Liver (tissue), 9 donors: ENCODE data around the gene IRAK3. TPM values are rescaled to one million over a fixed set of nuclear protein-coding genes. Genes with fewer than 3 reads are reported as not detected.

Experiments
- DNase-seq: peaks from one replicate; pipeline ENCODE4 v3.0.0-alpha.2; 2017; ENCODE audit warnings: low spot score
- H3K27ac ChIP-seq, 2 donors: one replicate each; pipeline ENCODE4 v1.7.0; 2013; ENCODE audit warnings: inconsistent platforms in 2 of 2, low read length in 2 of 2, control low read depth in 1 of 2, low read depth in 1 of 2, mild to moderate bottlenecking in 1 of 2
- H3K27me3 ChIP-seq, 4 donors: one replicate each; pipeline versions ENCODE4 v1.6.1 to v1.7.0; 2013; ENCODE audit warnings: low read length in 3 of 4, inconsistent platforms in 1 of 4, mild to moderate bottlenecking in 1 of 4, moderate library complexity in 1 of 4; ENCODE audit not compliant: control insufficient read depth in 4 of 4, insufficient read depth in 4 of 4
- H3K36me3 ChIP-seq, 4 donors: one replicate each; pipeline versions ENCODE4 v1.6.1 to v1.7.0; 2013; ENCODE audit warnings: low read length in 3 of 4, mild to moderate bottlenecking in 3 of 4, low read depth in 1 of 4, moderate library complexity in 1 of 4; ENCODE audit not compliant: control insufficient read depth in 4 of 4, insufficient read depth in 3 of 4
- H3K4me1 ChIP-seq, 4 donors: one replicate each; pipeline versions ENCODE4 v1.6.1 to v1.7.0; 2013; ENCODE audit warnings: low read length in 3 of 4, mild to moderate bottlenecking in 3 of 4, moderate library complexity in 1 of 4; ENCODE audit not compliant: control insufficient read depth in 4 of 4, insufficient read depth in 4 of 4
- H3K4me3 ChIP-seq, 3 donors: one replicate each; pipeline versions ENCODE4 v1.6.1 to v1.7.0; 2013; ENCODE audit warnings: low read length in 3 of 3, control low read depth in 1 of 3, low read depth in 1 of 3, mild to moderate bottlenecking in 1 of 3
- H3K9ac ChIP-seq, 2 donors: one replicate each; pipeline ENCODE4 v1.7.0; 2013; ENCODE audit warnings: low read length in 2 of 2, mild to moderate bottlenecking in 2 of 2, moderate library complexity in 2 of 2, control low read depth in 1 of 2, low read depth in 1 of 2
- H3K9me3 ChIP-seq, 4 donors: one replicate each; pipeline versions ENCODE4 v1.6.1 to v1.7.0; 2013; ENCODE audit warnings: low read length in 3 of 4; ENCODE audit not compliant: control insufficient read depth in 4 of 4
- ATF3 ChIP-seq: IDR thresholded peaks from 2 replicates; pipeline ENCODE4 v1.6.1; 2016; ENCODE audit warnings: antibody characterized with exemption
- CTCF ChIP-seq: fragments of 150-350 bp; IDR thresholded peaks from 2 replicates; pipeline ENCODE4 v1.5.1; 2017; ENCODE audit warnings: improper control_type of control experiment, low read depth, low read length; ENCODE audit not compliant: missing input control
- EGR1 ChIP-seq, 2 donors: IDR thresholded peaks; 2 replicates each; pipeline ENCODE4 v1.6.1; 2016 to 2018; ENCODE audit warnings: antibody characterized with exemption in 2 of 2, low read depth in 2 of 2
- FOXA1 ChIP-seq: IDR thresholded peaks from 2 replicates; pipeline ENCODE4 v1.6.1; 2016; ENCODE audit warnings: antibody characterized with exemption
- FOXA2 ChIP-seq: IDR thresholded peaks from 2 replicates; pipeline ENCODE4 v1.6.1; 2016; ENCODE audit warnings: antibody characterized with exemption
- GABPA ChIP-seq, 2 donors: IDR thresholded peaks in 1 of 2; conservative IDR thresholded peaks in 1 of 2; 2 replicates each; pipeline ENCODE4 v1.6.1; 2016; ENCODE audit warnings: antibody characterized with exemption in 2 of 2, mild to moderate bottlenecking in 1 of 2, moderate library complexity in 1 of 2
- HNF4A ChIP-seq, 2 donors: conservative IDR thresholded peaks; 2 replicates each; pipeline ENCODE4 v1.6.1; 2016; ENCODE audit warnings: antibody characterized with exemption in 2 of 2, mild to moderate bottlenecking in 2 of 2
- HNF4G ChIP-seq: IDR thresholded peaks from 2 replicates; pipeline ENCODE4 v1.6.1; 2016; ENCODE audit warnings: antibody characterized with exemption
- JUND ChIP-seq, 2 donors: IDR thresholded peaks; 2 replicates each; pipeline ENCODE4 v1.6.1; 2016; ENCODE audit warnings: antibody characterized with exemption in 2 of 2
- MAX ChIP-seq: IDR thresholded peaks from 2 replicates; pipeline ENCODE4 v1.6.1; 2016; ENCODE audit warnings: antibody characterized with exemption
- NR2F2 ChIP-seq: IDR thresholded peaks from 2 replicates; pipeline ENCODE4 v1.6.1; 2016; ENCODE audit warnings: antibody characterized with exemption
- RAD21 ChIP-seq, 2 donors: IDR thresholded peaks; 2 replicates each; pipeline ENCODE4 v1.6.1; 2016; ENCODE audit warnings: antibody characterized with exemption in 2 of 2, mild to moderate bottlenecking in 2 of 2
- REST ChIP-seq: IDR thresholded peaks from 2 replicates; pipeline ENCODE4 v1.6.1; 2016; ENCODE audit warnings: antibody characterized with exemption, mild to moderate bottlenecking
- RXRA ChIP-seq, 2 donors: IDR thresholded peaks; 2 replicates each; pipeline ENCODE4 v1.6.1; 2017 to 2018; ENCODE audit warnings: antibody characterized with exemption in 2 of 2, mild to moderate bottlenecking in 1 of 2
- SP1 ChIP-seq: IDR thresholded peaks from 2 replicates; pipeline ENCODE4 v1.6.1; 2018; ENCODE audit warnings: antibody characterized with exemption, mild to moderate bottlenecking
- TAF1 ChIP-seq: conservative IDR thresholded peaks from 2 replicates; pipeline ENCODE4 v1.6.1; 2016; ENCODE audit warnings: antibody characterized with exemption, mild to moderate bottlenecking
- YY1 ChIP-seq: IDR thresholded peaks from 2 replicates; pipeline ENCODE4 v1.6.1; 2016; ENCODE audit warnings: antibody characterized with exemption, mild to moderate bottlenecking
- ZBTB33 ChIP-seq: IDR thresholded peaks from 2 replicates; pipeline ENCODE4 v1.6.1; 2016; ENCODE audit warnings: antibody characterized with exemption
- WGBS: extraction: QIAGEN DNeasy Blood & Tissue Kit; methylation state at CpG from one replicate; pipeline ENCODE4 v1.1.7; 2013; 5-methylcytosine and 5-hydroxymethylcytosine counted together
- polyA plus RNA-seq, 2 donors: library from polyadenylated mRNA; stranded (reverse) in 1 of 2; unstranded in 1 of 2; fragments of 200-250 nt in 1 of 2; fragments of >200 nt in 1 of 2; fragmentation: Nextera tagmentation in 1 of 2; extraction: Ambion mirVana in 1 of 2; gene quantifications; one replicate each; pipeline versions ENCODE4 v1.2.1 to v1.2.3, GENCODE V29; 2013 to 2015
- total RNA-seq, 2 donors: library from RNA; depleted of rRNA; stranded (reverse); fragments of >200 nt; gene quantifications; one replicate each; pipeline ENCODE4 v1.2.3, GENCODE V29; 2014
- donor health status: healthy.
- donor health status: healthy.
- donor health status: healthy.
- donor health status: healthy.
- donor health status: healthy.

The IRAK3 gene
- total and polyA plus RNA-seq, 4 donors = 1.1 to 8.6 (median 3.5) TPM

GRCh38 chr12:66154776-66155175 is 34.2 kb upstream of the IRAK3 start (continued):
- TF ChIP-seq HNF4A (conservative IDR thresholded peaks at IDR 0.05) = no peak

GRCh38 chr12:66156654-66157053 is 32.4 kb upstream of the IRAK3 start:
- no peak for DNase-seq
- peaks cover 0 to 1% (median 0%) of the 10 kb centered on the region in 4 donors for H3K4me1 ChIP-seq

GRCh38 chr12:66159123-66159522 is 29.9 kb upstream of the IRAK3 start:
- DNase-seq = no peak
- H3K4me1 ChIP-seq = peaks cover 0 to 1% (median 0%) of the 10 kb centered on the region in 4 donors
- H3K9me3 ChIP-seq = no peaks in the 10 kb centered on the region
- no peak overlapping the region for H3K4me3 ChIP-seq
- no peak overlapping the region for H3K27ac ChIP-seq
- TF ChIP-seq JUND (IDR thresholded peaks at IDR 0.05) (no peak), ATF3 (no peak), ZBTB33 (no peak), NR2F2 (no peak), YY1 (no peak), RAD21 (IDR thresholded peaks at IDR 0.05) (no peak), RXRA (IDR thresholded peaks at IDR 0.05) (no peak), CTCF (no peak), MAX (no peak), SP1 (no peak), FOXA1 (no peak), HNF4G (no peak), TAF1 (no peak), FOXA2 (no peak), GABPA (IDR thresholded peaks at IDR 0.05 in 1 of 2, conservative IDR thresholded peaks at IDR 0.05 in 1 of 2) (no peak), EGR1 (IDR thresholded peaks at IDR 0.05; ENCODE audit: low read depth in 2 of 2) (no peak), HNF4A (conservative IDR thresholded peaks at IDR 0.05) (no peak)
- peaks cover 3 to 7% (median 4%) of the 10 kb centered on the region in 4 donors for H3K36me3 ChIP-seq
- H3K9ac ChIP-seq = no peak overlapping the region
- no peaks in the 10 kb centered on the region for H3K27me3 ChIP-seq

More at GRCh38 chr12:66156654-66157053, 32.4 kb upstream of the IRAK3 start:
- TF ChIP-seq REST = no peak
- TF ChIP-seq TAF1 = no peak
- no peak for TF ChIP-seq EGR1 (IDR thresholded peaks at IDR 0.05; ENCODE audit: low read depth in 2 of 2)
- TF ChIP-seq NR2F2 = no peak
- no peak for TF ChIP-seq HNF4G
- no peak for TF ChIP-seq FOXA2
- TF ChIP-seq RAD21 (IDR thresholded peaks at IDR 0.05) = no peak
- TF ChIP-seq ATF3 = no peak
- TF ChIP-seq YY1 = no peak
- H3K9ac ChIP-seq = no peak overlapping the region
- no peak overlapping the region for H3K27ac ChIP-seq
- peaks cover 2 to 7% (median 4%) of the 10 kb centered on the region in 4 donors for H3K36me3 ChIP-seq
- H3K27me3 ChIP-seq = no peaks in the 10 kb centered on the region
- WGBS = 94% methylated on average over 2 of the region's 2 CpGs
- H3K9me3 ChIP-seq = no peaks in the 10 kb centered on the region
- H3K4me3 ChIP-seq = no peak overlapping the region
